GM19193 (cell line): ENCODE data around the gene CDK19.

ENCODE experiments used
- POLR2A ChIP-seq: IDR thresholded peaks from 4 replicates; pipeline ENCODE4 v1.6.1; 2011; ENCODE audit not compliant: insufficient read depth, insufficient read length; ENCODE audit errors: extremely low read depth

The CDK19 gene

DNA sequence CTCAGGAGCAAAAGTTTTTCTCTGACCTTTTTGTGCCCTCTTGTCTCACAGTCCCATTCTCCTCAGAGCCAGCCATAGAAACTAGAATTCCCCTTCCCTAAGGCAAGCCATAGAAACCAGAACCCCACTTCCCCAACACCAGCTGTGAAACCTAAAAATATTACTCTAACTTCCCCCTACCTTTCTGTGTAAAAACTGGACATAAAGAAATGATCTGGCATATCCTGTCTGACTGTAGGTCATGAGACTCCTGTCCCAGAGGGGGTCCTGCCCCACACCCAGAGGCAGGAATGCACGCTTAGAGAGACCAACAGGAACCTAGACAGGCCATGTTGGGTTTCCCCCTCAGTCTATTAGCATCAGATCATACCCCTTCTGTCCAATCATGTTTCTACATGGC is 198.2 kb downstream of the CDK19 start:
- TF ChIP-seq POLR2A: no peak

DNA sequence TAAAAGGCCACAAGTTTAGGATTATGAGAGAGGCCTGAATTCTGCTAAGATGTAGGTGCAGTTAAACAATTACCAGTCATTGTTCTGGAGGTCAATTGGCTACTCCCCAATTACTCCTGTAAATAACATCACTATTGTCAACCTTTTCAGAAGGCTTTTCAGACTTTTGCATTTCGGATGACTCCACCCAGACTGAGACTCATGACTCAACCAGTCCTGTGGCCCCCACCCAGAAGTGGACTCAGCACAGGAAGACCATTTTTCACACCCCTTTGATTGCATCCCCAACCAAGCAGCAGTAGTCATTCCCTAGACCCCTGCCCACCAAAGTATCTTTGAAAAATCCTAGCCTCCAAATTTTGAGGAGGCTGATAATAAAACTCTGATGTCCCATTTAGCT is 199.5 kb downstream of the CDK19 start:
- TF ChIP-seq POLR2A: no peak

DNA sequence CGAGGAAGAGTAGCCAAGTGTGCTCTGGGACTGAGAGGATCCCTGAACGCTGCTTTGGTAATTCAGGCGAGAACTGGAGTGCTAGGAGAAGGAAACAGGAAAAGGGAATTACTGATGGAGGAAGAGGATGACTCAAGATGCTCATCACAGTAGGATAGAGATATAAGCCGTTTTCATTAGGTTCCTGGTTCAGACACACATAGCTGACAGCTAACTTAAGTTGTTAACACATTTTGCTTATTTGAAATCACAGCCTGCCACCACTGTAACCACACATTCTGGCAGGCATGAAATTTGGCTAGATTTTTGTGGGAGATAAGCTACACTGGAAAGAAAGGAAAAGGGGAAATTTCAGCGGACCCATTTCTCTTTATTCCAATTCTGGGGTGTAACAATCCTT is 200.7 kb downstream of the CDK19 start:
- TF ChIP-seq POLR2A: no peak

DNA sequence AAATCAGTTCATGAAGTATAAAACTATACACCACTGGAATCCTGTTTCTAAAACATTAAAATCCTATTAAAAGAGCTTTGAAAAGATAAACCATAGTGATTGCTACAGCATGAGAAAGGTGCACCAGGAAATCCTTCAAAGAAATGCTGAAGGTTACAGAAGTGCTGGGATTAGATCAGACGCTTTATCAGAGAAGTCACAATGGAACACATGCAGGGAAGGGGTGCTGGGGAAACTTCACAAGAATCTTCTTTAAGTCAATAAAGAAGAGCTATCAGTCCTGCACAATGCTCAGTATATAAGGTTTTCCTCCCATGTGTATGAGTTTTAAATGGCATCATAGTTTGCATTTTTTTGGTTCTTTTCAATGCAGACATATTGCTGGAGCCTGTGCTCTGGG is 201.2 kb downstream of the CDK19 start:
- TF ChIP-seq POLR2A: no peak

GRCh38 chr6:110613356-110613755 is 201.9 kb downstream of the CDK19 start:
- no peak for TF ChIP-seq POLR2A

GRCh38 chr6:110612298-110612697 is 203.0 kb downstream of the CDK19 start:
- TF ChIP-seq POLR2A: no peak

DNA sequence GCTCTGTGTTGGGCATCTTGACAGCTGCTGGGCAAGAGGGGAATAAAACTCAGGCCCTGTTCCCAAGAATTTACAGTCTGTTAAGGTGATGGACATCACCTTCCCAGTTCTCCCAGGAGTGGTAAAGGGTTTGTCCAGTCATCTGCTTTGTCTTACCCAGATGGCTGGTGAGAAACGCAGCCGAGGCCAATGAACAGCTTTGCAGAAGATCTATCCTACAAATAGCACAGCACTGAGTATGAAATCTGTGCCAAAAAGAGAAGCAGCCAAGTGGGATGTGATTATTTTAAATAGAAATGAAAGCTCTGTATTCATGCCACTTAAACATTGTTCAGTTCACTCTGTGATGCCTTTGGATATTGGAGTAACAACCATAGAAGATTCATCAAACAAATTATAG is 206.2 kb downstream of the CDK19 start:
- TF ChIP-seq POLR2A: no peak

DNA sequence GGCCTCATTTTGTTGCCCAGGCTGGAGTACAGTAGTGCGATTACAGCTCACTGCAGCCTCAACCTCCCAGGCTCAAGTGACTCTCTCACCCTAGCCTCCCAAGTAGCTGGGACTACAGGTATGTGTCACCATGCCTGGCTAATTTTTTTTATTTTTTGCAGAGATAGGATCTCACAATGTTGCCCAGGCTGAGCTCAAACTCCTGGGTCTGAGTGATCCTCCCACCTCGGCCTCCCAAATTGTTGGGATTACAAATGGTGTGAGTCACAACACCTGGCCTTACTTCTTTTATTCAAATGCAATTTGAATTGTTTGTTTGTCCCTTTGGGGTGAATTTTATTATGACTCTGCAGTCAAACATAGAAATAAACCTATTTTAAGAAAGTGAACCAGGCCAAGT is 207.1 kb downstream of the CDK19 start:
- TF ChIP-seq POLR2A: no peak

DNA sequence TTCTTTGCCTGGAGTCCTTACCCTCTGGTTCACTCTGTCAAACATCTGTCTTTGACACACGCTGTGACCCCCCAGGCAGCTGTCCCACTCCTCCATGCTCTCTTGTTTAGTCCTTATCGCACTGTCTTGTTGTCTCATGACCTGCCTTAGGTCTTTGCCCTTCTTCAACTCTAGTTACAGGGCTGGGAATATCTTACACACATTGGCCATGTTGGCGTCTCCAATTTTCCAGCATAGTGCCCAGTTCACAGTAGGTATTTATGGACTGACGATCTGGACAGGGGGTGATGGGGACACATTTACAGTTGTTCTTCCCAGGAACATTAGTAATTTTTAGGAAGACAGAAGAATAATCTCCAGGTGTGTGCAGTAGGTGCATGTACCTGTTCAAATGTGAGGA is 209.1 kb downstream of the CDK19 start:
- TF ChIP-seq POLR2A: no peak

GRCh38 chr6:110597761-110598160 is 217.5 kb downstream of the CDK19 start:
- no peak for TF ChIP-seq POLR2A

DNA sequence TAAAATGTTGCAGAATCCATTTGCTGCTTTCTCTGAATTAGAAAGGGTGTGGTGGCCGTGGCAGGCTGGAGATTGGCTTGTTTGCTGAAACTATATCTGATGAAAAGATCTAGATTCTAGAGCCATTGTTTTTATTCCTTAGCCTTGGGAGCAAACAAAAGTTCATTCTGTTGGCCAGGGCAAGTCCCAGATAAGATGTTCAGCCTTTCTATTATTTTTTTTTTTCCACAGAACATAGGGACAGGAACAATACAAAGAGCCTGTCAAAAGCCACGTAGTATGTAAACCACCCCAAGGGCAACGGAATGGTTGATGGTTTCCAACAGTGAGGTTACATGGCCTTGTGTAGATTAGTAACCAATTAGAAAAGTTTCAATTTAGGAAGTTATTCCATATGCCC is 218.9 kb downstream of the CDK19 start:
- TF ChIP-seq POLR2A: no peak

- no peak for TF ChIP-seq POLR2A
Measured at GRCh38 chr6:110595112-110595511, 220.2 kb downstream of the CDK19 start.

DNA sequence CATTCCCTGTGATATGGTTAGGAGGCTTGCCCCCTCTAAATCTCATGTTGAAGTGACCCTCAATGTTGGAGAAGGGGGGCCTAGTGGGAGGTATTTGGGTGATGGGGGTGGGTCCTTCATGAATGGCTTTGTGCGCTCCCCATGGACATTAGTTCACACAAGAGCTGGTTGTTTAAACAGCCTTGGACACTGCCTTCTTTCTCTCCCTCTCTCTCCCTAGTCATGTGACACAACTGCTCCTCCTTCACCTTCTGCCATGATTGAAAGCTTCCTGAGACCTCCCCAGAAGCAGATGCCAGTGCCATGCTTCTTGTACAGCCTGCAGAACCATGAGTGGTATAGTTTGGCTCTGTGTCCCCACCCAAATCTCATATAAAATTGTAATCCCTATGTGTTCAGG is 221.6 kb downstream of the CDK19 start:
- no peak for TF ChIP-seq POLR2A

- no peak for TF ChIP-seq POLR2A
Measured at GRCh38 chr6:110592765-110593164, 222.5 kb downstream of the CDK19 start.

DNA sequence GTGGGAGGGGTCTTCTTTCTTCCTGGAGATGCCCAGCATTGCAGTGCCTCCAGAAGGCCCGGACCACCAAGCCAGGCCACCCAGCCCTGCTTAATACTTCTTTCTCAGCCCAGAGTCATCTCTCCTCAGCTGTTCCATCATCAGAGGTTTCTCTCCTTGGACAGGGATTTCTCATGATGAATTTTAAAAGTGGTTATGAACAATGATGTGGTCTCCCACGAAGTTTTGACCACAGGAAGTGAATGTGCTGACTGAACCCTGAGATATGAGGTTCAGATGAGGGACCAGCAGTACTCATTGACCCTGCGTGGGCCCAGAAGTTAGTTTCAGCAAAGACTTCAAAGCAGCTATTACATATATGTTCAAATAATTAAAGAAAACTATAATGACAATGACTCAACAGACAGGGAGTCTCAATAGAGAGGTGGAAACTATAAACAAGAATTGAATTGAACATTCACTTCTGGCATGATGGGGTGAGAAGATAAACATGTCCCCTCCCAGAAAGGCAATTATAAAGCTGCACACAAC is 224.4 kb downstream of the CDK19 start:
- TF ChIP-seq POLR2A: no peak

GRCh38 chr6:110589865-110590513 is 225.3 kb downstream of the CDK19 start:
- no peak for TF ChIP-seq POLR2A

- no peak for TF ChIP-seq POLR2A
Measured at GRCh38 chr6:110587328-110587727, 227.9 kb downstream of the CDK19 start.
